SH-SY5Y (cell line): ENCODE results near the gene LCN15.

Experiments
- GATA2 ChIP-seq: IDR thresholded peaks from 2 replicates; pipeline ENCODE4 v1.6.1; 2011; ENCODE audit warnings: mild to moderate bottlenecking, low read depth, low read length
- GATA3 ChIP-seq: IDR thresholded peaks from 2 replicates; pipeline ENCODE4 v1.6.1; 2011; ENCODE audit warnings: low read depth, mild to moderate bottlenecking, low read length, moderate library complexity

- TF ChIP-seq GATA2 (no peak), GATA3 (no peak)
Measured at GRCh38 chr9:136714893-136715274, 49.4 kb downstream of the LCN15 start.
